ENCODE measurements around the gene KLF11.
"Not testable (repeated sequence)": the region's sequence is repeated elsewhere in the genome, so short reads cannot be mapped to it uniquely, and the experiment has no call there.

KLF11 gene

DNA sequence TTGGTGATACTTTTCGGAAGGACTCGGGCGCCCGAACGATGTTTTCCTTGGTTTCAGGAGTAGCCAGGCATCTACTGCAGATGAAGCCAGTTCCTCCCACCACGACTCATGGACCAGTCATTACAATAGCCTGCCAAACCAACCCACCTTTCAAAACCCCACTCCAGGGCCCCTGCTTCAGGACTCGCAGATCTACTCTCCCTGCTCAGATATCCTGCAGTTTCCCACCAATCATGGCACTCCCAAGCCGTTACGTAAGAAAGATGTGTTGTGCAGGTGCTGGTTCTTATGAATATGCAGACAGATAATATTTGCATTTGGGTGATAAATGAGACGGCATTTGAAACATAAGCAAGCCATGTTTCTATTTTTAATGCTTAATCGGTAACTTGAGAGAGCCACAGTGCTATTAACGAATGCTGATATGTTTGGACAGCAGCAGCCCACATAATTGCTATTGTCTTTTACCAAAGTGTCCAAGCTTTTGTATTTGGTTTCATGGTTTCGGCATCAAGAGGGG, 40.4 kb downstream of the KLF11 start:
- no peak for DNase-seq (ENCODE audit: low read depth, low spot score)

- no peak for DNase-seq (ENCODE audit: low read depth, low spot score)
Measured at GRCh38 chr2:10084223-10084865, 41.0 kb downstream of the KLF11 start.

DNA sequence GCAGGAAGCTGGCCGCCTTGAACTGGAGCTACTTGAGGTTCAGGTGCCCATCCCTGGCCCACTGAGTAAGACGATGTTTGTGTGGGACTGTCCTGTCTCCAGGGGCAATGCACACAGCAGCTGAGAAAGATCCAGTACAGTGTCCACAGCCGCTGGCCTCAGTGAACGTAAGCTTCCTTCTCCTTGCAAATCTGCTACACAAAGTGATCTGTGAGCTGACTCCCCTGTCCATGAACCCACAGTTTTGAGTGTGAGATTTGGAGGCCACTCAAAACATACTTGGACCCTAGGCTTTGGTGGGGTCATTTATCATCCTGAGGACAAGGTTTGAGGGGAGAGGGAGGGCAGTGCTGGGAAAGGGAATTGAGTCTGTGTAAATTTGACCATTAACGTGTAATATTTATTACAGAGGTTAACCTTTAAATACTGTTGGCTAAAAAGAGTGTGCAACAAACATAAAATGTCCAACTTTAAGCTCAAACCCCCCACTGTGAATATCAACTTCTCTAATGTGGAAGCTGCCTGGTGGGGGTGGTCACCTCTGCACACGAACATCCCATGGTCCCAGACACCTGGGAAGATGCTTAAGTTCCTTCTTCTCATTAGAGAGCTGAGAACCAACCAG, 41.8 kb downstream of the KLF11 start:
- no peak for DNase-seq (ENCODE audit: low read depth, low spot score)

DNA sequence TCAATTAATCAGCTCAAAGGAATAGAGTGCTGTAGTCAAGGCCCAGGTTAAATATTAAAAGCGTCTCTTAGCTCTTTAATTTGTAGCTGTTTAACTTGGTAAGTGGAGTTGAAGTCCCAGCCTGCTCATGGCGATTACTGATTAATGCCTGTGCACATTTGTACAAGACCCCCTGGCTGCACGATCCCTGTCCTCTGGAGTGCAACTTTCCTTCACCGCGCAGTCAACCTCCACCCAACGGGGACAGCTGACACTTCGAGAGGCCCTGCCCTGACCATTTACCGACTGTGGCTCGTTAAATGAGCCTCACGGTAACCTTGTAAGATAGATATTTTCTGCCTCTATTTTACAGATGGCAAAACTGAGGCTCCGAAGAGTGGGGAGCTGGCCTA, 42.3 kb downstream of the KLF11 start:
- DNase-seq (ENCODE audit: low read depth, low spot score), result no peak

DNA sequence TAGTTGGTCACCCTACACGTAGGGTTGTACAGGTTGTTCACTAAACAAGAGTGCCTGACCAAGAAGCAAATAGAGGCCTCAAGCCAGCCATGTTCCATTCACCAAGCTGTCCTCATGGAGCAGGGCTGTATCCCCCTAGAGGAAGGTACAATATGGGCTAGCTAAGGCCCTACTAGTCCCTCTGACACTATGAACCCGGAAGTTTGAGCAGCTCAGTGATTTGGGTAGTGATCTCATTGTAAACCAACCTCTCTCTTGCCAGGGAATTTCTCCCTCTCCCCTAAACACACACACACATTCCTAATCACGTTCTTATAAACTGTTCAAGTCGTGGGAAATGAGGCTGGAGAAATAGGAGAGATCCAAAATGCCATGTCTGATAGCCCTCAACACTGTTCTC, 43.6 kb downstream of the KLF11 start:
- no peak for DNase-seq (ENCODE audit: low read depth, low spot score)

DNA sequence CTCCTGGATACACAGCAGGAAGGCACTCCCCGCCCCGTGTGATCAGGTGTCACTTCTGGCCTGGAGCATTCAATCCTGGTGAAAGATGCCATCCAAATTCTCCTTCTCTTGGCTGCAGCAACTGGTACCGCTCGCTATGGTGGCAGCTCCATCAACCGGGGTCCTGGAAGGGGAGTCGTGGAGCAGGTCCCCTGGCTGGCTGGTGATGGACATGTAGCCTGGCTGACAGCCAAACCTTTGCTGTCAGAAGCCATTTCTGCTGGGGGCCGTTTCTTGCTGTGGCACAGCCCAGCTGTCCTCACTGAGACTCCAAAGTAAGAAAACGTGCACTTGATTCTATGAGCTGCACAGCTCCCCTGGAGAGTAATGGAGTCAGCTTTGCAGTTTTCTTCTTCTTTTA, 44.0 kb downstream of the KLF11 start:
- DNase-seq (ENCODE audit: low read depth, low spot score), result no peak

DNA sequence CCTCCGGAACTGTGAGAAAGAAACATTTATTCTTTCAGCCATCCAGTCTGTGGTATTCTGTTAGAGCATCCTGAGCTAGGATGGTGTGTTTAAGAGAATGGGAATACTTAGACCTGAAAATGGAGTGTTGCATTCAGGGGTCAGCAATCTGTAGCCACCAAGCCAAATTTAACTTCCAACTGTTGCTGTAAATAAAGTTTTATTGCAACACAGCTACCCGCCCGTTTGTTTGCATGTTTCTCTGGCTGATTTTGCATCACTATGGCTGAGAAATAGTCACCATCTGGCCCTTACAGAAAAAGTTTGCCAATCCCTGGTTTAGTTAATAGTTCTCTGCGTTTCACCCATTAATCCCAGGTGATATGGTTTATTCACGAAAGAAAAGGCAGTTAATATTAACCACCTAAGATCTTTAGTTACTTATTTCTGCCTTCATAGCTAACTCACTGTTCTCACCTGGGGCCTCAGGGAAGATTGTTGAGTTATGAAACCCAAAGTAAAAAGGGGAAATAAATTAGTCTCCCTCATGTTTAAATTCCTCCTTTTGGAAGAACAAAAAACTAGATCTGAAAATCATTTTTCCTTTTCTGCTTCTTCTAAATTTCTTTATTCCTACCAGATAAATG, 46.3 kb downstream of the KLF11 start:
- no peak for DNase-seq (ENCODE audit: low read depth, low spot score)

DNA sequence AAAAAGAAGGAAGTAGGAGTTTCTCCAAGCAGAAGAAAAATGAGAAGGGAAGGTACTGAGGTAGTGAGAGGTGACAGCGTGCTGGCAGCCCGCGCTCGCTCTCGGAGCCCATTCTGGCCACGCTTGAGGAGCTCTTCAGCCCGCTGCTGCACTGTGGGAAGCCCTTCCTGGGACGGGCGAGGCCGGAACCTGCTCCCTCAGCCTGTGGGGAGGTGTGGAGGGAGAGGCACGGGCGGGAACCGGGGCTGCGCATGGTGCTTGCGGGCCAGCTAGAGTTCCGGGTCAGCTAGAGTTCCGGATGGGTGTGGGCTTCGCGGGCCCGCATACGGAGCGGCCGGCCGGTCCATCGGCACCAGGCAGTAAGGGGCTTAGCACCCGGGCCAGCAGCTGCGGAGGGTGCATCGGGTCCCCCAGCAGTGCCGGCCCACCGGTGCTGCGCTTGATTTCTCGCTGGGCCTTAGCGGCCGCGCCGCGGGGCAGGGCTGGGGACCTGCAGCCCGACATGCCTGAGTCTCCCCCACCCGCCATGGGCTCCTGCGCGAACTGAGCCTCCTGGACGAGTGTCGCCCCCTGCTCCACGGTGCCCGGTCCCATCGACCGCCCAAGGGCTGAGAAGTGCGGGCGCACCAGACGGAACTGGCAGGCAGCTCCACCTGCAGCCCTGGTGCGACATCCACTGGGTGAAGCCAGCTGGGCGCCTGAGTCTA, 48.0 kb downstream of the KLF11 start:
- no peak for DNase-seq (ENCODE audit: low read depth, low spot score)

DNA sequence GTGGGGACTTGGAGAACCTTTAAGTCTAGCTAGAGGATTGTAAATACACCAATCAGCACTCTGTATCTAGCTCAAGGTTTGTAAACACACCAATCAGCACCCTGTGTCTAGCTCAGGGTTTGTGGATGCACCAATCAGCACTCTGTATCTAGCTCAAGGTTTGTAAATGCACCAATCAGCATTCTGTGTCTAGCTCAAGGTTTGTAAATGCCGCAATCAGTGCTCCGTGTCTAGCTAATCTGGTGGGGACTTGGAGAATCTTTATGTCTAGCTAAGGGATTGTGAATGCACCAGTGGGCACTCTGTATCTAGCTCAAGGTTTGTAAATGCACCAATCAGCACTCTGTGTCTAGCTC, 48.5 kb downstream of the KLF11 start:
- DNase-seq (ENCODE audit: low read depth, low spot score), result not testable (repeated sequence)

- no peak for DNase-seq (ENCODE audit: low read depth, low spot score)
Measured at GRCh38 chr2:10094271-10094814, 51.0 kb downstream of the KLF11 start.

DNA sequence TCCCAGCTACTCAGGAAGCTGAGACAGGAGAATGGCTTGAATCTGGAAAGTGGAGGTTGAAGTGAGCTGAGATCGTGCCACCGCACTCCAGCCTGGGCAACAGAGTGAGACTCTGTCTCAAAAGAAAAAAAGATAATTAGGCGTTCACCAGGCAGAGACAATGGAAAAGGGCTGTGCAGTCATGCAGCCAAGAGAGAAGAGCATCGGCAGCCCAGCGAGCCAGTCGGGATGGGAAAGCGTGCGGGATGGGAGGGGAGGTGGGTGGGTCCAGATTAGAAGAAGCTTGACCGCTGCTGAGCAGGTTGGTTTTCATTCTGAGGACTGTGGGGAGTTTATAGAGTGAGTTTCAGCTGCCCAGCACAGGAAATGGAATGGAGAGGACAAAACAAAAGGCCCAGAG, 51.8 kb downstream of the KLF11 start:
- no peak for DNase-seq (ENCODE audit: low read depth, low spot score)

- DNase-seq (ENCODE audit: low read depth, low spot score), result no peak
Measured at GRCh38 chr2:10096641-10097040, 53.3 kb downstream of the KLF11 start.

DNA sequence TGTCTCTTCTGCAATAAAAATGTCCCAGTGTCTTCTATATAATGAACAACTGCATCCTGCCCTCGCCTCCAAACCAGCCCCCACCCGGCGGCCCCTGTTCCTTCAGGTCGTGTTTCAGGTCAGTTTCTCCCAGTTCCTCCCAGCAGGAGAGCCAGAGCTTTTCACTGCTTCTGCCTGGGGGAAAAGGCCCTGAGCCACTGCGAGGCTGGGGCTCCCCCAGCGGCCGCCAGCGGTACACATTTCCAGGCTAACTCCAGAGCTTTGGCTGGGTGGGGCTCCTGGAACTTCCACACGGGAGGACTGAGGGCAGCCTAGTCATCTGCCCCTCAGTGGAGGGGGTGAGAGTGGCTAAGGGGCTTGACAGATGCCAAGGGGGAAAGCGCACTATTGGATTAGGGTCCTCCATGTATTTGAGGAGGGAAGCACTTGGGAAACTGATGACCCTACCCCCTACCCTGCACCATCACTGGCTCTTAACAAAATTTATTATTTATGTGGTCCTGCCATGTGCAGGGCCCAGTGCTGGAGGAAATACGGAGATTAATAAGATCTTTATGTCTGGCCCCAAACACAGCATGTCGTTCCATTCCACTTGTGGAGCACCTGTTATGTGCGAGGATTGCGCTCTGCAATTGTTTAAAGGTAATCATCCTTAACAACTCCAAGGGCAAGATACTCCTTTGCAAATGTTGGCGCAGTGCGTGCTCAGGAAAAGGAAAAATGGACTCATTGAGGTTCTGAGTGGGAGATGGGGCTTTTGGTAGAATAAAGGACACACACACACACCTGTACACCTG, 54.2 kb downstream of the KLF11 start:
- peak; percentile 45 for DNase-seq (ENCODE audit: low read depth, low spot score)

DNA sequence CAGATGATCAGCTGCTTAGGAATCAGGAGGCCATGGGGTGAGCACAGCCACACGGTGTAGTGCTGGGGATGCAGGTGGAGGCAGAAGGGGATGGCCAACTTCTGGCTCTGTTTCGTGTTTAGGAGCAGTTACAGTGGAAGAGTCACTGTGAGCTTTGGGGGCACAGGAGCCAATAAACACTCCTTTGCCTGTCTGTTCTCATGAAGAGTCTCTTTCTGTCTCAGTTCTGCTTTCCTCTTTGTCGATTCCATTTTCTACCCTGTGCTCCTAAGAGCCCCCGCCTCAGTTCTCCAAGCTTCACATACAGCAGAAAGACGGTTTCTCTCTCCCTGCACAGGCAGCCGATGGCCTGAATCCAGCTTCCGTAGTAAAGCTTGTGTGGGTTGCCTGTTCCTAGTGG, 58.1 kb downstream of the KLF11 start:
- DNase-seq (ENCODE audit: low read depth, low spot score), result no peak

GRCh38 chr2:10103179-10103578, 59.8 kb downstream of the KLF11 start:
- no peak for DNase-seq (ENCODE audit: low read depth, low spot score)

All from iPS DF 19.7 (cell line).